ENCODE measurements around the gene CTSV. TPM values are rescaled to one million over a fixed set of nuclear protein-coding genes. Genes with fewer than 3 reads are reported as not detected.
A peak's percentile ranks its signal among the peaks of the same experiment; 100 is the strongest.
"Not testable (repeated sequence)": the region's sequence is repeated elsewhere in the genome, so short reads cannot be mapped to it uniquely, and the experiment has no call there.

Gene CTSV
- not detected for total RNA-seq
- 0.81 to 1.1 reads per million in 2 donors for total RNA-seq

- no peaks in the 10 kb centered on the region for H3K9me3 ChIP-seq (ENCODE audit: control insufficient read depth, low read length, poor library complexity, severe bottlenecking)
- Mint-ChIP-seq H3K36me3 (ENCODE audit: low read depth) (peaks cover 5% of the 10 kb centered on the region), H3K27me3 (peaks cover 44% of the 10 kb centered on the region), H3K27ac (no peak within 1 kb of the TSS), H3K4me1 (peaks cover 6% of the 10 kb centered on the region), H3K4me3 (peak within 1 kb of the TSS; percentile 83)
- ATAC-seq, result peak; percentile 99
- DNase-seq, result peak; percentile 44 to 60 (median 56)
These were observed at the start of gene CTSV for GRCh38 chr9:97038611-97039513. TSS of gene CTSV (minus strand) at chr9:97039142. CDS start at chr9:97038043, 1,099 bp downstream.

DNA sequence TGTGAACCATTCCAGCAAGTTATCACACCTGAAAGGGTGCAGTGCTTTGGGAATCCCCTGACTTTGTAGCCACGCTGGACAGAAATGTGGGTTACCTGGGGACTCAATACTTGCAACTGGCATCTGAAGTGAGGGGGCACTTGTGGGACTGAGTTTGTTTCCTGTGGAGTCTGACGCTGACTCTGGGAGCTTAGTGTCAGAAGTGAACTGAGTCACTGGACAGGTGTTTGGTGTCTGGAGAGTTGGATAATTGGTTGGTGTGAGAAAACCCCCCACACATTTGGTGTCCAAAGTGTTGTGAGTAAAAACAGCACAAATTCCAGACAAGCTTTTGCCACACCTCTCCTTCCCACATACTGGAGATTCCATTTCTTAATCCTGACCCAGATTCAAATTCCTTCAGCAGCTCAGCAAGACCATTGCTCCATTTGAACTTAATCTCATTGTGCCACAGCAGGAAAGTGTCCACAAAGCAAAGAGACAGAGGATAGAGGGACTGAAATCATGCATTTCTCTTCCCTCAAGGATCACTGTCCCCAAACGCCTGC is 48.8 kb upstream of the CTSV start:
- not testable (repeated sequence) for DNase-seq; ATAC-seq; H3K27ac Mint-ChIP-seq; H3K36me3 Mint-ChIP-seq (ENCODE audit: low read depth); H3K9me3 ChIP-seq (ENCODE audit: control insufficient read depth, low read length, poor library complexity, severe bottlenecking); H3K4me1 Mint-ChIP-seq; H3K4me3 Mint-ChIP-seq
- peaks cover 56% of the 10 kb centered on the region for H3K27me3 Mint-ChIP-seq

DNA sequence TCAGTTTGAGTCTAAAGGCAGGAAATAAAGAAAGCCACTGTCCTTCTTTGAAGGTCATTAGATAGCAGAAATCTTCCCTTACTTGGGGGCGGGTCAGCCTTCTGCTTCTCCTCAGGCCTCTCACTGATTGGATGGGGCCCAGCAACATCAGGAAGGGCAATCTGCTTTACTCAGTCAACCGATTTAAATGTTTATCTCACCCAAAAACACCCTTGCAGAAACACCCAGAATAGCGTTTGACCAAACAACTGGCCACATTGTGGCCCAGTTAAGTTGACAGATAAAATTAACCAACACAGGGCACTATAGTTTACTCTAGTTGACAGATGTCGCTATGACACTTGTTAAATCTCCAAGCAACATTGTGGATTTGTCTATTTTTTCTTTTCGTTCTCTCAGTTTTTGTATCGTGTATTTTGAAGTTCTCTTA is 45.6 kb upstream of the CTSV start:
- H3K36me3 Mint-ChIP-seq (ENCODE audit: low read depth); DNase-seq; H3K4me1 Mint-ChIP-seq; H3K27ac Mint-ChIP-seq; H3K9me3 ChIP-seq (ENCODE audit: control insufficient read depth, low read length, poor library complexity, severe bottlenecking); ATAC-seq; H3K4me3 Mint-ChIP-seq: not testable (repeated sequence)
- peaks cover 42% of the 10 kb centered on the region for H3K27me3 Mint-ChIP-seq

DNA sequence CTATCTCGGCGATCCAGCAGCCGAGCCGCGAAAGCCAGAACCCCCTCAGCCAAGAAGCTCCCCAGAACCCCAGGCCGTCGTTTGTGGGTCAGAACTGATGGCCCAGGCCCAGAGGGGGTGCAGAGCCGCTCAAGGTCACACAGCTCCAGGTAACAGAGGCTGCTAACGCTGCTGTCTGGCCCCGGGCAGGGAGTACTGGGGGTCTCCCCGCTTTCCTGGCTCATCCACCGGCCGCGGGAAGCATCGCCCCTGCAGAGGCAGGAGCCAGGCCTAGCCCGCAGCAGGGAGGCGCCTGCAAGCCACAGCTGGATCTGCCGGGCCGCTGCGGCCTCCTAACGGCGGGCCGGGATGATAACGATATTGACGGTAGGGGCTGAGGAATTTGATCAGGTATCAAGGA is 39.4 kb upstream of the CTSV start:
- H3K27me3 Mint-ChIP-seq, result peaks cover 53% of the 10 kb centered on the region
- DNase-seq (no peak), ATAC-seq (no peak)
- H3K4me3 Mint-ChIP-seq, result no peak overlapping the region
- H3K27ac Mint-ChIP-seq, result no peak overlapping the region
- H3K4me1 Mint-ChIP-seq, result peaks cover 2% of the 10 kb centered on the region
- no peaks in the 10 kb centered on the region for H3K9me3 ChIP-seq (ENCODE audit: control insufficient read depth, low read length, poor library complexity, severe bottlenecking)
- no peaks in the 10 kb centered on the region for H3K36me3 Mint-ChIP-seq (ENCODE audit: low read depth)

DNA sequence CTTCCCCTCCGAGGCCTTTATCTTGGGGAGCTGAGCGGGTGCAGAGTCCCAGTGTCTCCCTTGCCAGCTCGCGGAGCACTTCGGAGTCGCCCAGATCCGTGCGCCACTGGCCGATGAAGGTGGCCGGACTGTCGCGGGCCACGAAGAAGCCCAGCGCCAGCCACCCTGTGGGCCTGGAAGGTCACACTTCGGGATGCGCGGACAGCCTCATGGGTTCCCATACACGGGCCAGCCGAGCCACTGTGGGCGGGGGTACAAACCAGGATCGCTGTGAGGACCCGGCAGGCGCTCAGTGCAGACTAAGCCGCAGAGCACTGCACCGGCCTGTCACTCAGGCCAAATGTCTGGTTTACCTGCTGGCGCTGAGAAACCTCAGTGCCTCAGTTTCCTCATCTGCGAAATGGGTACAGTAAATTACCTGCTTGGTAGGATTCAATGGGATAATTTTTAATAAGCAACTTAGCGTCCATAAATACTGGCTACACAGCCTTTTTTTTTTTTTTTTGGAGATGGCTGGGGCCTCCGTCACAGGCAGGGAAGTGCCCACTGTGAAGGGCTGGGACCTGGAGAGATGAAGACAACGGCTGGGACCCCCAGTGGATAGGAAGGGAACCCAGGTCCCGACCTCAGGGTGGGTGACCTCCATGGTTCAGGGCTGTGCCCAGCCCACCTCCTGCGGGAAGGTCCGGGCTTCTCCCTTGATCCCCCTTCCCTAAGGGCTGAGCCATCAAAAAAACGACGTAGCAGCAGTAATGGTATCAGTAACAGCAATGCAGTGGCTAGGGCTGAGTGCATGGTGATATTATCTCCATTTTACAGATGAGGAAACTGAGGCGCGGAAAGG is 38.7 kb upstream of the CTSV start:
- Mint-ChIP-seq H3K36me3 (ENCODE audit: low read depth) (peaks cover 2% of the 10 kb centered on the region), H3K4me1 (peaks cover 3% of the 10 kb centered on the region), H3K27ac (no peak overlapping the region), H3K4me3 (no peak overlapping the region), H3K27me3 (peaks cover 60% of the 10 kb centered on the region)
- no peaks in the 10 kb centered on the region for H3K9me3 ChIP-seq (ENCODE audit: control insufficient read depth, low read length, poor library complexity, severe bottlenecking)
- ATAC-seq (no peak), DNase-seq (no peak)

DNA sequence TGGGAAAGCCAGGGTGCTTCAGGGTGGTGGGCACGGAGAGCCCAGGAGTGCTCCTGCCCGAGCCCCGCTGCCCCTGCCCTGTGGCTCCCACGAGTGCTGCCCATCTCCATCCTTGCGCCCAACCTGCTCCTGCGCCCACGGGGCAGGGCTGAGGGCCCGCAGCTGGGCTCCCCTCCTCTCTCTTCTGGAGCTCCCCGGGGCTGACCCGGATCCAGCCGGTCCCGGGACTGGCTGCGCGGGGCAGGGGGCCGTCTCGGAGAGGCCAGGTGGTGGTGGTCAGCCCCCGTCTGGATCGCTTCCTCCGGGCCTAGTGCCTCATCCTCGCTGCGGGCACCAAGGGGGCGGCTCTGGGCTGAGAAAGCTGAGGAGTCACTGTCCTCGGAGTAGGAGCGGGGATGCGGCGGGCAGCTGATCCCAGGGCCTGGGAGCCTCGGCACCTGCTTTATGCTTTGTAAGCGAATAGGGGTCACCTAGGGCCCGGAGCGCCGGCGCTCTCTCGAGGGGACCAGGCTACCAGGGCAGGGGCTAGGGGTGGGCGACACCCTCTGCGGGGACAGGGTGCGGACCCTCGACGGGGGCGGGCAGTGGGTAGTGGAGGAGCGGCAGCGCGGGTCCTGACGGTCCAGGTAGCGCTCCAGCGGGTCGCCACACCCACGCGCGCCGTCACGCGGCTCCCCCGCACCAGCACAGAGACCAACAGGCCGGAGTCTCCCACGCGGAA is 37.9 kb upstream of the CTSV start:
- H3K27me3 Mint-ChIP-seq, result peaks cover 68% of the 10 kb centered on the region
- not testable (repeated sequence) for H3K9me3 ChIP-seq (ENCODE audit: control insufficient read depth, low read length, poor library complexity, severe bottlenecking); H3K4me1 Mint-ChIP-seq; DNase-seq; ATAC-seq; H3K4me3 Mint-ChIP-seq; H3K36me3 Mint-ChIP-seq (ENCODE audit: low read depth); H3K27ac Mint-ChIP-seq

DNA sequence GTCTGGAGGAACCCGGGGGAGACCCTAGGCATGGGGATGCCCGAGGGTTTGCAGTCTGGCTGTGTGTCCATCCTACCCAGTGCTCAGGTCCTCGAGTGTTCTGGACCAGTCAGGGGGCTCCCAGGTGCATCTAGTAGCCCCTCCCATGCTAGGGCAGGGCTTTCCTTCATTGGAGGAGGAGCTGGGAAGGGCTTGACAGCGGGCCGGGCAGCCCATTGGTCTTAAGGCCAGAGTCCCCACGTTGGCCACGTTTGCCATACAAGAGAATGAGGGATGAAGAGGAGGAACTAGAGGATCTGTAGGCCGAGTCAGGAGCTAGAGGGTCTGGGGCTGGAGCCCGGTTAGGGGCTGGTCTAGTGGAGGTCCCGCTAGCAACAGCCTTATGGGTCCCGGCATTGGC is 37.3 kb upstream of the CTSV start:
- H3K9me3 ChIP-seq (ENCODE audit: control insufficient read depth, low read length, poor library complexity, severe bottlenecking), result no peaks in the 10 kb centered on the region
- H3K27me3 Mint-ChIP-seq, result peaks cover 74% of the 10 kb centered on the region
- H3K27ac Mint-ChIP-seq, result no peak overlapping the region
- H3K4me3 Mint-ChIP-seq, result peak overlapping the region; percentile 28
- ATAC-seq (no peak), DNase-seq (no peak)
- H3K4me1 Mint-ChIP-seq, result peaks cover 7% of the 10 kb centered on the region
- peaks cover 4% of the 10 kb centered on the region for H3K36me3 Mint-ChIP-seq (ENCODE audit: low read depth)

DNA sequence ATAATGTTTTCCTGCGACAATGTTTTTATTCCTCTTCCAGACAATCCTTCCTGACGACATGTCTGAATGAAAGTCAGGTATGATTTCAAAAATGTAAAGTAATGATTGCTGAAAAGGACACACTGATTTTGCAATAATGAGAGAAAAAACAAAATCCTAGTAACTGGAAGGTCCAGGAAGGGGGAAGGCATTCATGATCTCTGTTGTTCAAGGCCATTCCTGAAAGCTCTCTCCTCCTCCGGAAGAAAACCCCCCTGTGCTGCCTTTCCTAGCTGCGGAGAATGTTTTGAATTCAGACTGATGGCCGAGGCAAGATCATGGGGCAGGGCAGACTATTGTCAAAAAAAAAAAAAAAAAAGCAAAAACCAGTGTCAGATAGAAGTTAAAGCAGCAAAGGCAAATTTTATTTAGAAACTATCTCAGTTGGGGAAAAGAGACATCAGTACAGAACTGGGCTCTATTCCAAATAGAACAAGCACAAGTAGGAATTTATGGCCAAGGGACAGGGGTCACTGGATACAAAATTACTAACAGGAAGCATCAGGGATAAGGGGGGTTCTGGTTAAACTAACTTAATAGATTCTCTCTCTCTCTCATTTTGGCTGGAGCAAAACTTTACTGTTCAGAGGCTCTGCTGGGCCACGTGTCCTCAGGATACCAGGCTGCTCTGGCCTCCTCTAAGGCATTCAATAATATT is 36.5 kb upstream of the CTSV start:
- no peak for ATAC-seq
- H3K27me3 Mint-ChIP-seq, result peaks cover 77% of the 10 kb centered on the region
- H3K9me3 ChIP-seq (ENCODE audit: control insufficient read depth, low read length, poor library complexity, severe bottlenecking), result no peaks in the 10 kb centered on the region
- DNase-seq, result no peak
- H3K4me1 Mint-ChIP-seq, result peaks cover 7% of the 10 kb centered on the region
- H3K36me3 Mint-ChIP-seq (ENCODE audit: low read depth), result peaks cover 4% of the 10 kb centered on the region
- no peak overlapping the region for H3K4me3 Mint-ChIP-seq
- no peak overlapping the region for H3K27ac Mint-ChIP-seq

DNA sequence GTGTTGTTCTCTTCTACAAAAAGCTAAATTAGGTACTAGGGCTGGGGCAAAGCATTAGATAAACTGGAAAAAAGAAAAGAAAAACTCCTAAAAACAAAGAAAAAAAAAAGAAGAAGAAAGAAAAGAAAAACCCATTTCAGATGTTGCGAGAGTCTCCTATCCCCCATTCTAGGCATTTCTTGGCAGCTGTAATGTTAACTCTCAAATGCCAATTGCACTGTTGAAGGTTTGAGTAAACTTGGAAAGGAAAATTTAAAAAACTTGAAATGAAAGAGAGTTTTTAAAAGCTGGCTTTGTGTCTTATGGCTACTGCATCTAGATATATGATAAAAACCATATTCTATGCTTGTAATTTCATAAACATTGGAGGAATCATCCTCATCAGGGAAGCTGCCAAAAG is 34.6 kb upstream of the CTSV start:
- H3K9me3 ChIP-seq (ENCODE audit: control insufficient read depth, low read length, poor library complexity, severe bottlenecking), result no peaks in the 10 kb centered on the region
- H3K4me1 Mint-ChIP-seq, result peaks cover 7% of the 10 kb centered on the region
- peaks cover 4% of the 10 kb centered on the region for H3K36me3 Mint-ChIP-seq (ENCODE audit: low read depth)
- peaks cover 69% of the 10 kb centered on the region for H3K27me3 Mint-ChIP-seq
- no peak overlapping the region for H3K4me3 Mint-ChIP-seq
- no peak for ATAC-seq
- DNase-seq, result no peak
- H3K27ac Mint-ChIP-seq, result no peak overlapping the region

DNA sequence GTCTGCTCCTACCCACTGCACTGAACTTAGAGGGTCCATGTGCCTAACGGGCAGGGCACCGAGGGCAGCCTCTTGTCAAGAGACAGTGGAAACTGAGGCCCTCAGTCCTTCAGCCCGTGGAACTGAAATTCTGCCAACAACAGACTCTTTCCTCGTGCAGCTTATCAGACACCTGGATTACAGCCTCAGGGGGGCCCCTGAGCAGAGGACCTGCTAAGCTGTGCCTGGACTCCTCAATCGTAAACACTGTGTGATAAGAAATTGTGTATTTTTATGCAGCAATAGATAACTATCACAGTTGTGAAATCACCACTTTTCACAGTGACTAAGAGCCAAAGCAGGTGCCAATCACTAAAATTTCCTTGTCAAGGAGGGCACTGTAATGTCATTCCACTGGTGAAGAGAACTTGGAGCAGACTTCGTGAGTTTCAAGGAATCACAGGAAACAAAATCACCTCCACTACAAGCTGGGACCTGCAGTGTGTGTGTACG is 33.4 kb upstream of the CTSV start:
- H3K9me3 ChIP-seq (ENCODE audit: control insufficient read depth, low read length, poor library complexity, severe bottlenecking), result no peaks in the 10 kb centered on the region
- Mint-ChIP-seq H3K4me1 (peaks cover 10% of the 10 kb centered on the region), H3K27me3 (peaks cover 71% of the 10 kb centered on the region), H3K36me3 (ENCODE audit: low read depth) (peaks cover 4% of the 10 kb centered on the region), H3K27ac (no peak overlapping the region), H3K4me3 (no peak overlapping the region)
- ATAC-seq, result no peak
- no peak for DNase-seq

GRCh38 chr9:97070325-97070724 is 31.4 kb upstream of the CTSV start:
- not testable (repeated sequence) for H3K9me3 ChIP-seq (ENCODE audit: control insufficient read depth, low read length, poor library complexity, severe bottlenecking); H3K4me1 Mint-ChIP-seq; DNase-seq; H3K4me3 Mint-ChIP-seq; ATAC-seq; H3K36me3 Mint-ChIP-seq (ENCODE audit: low read depth); H3K27ac Mint-ChIP-seq
- H3K27me3 Mint-ChIP-seq, result peaks cover 57% of the 10 kb centered on the region

- Mint-ChIP-seq H3K4me1 (peaks cover 5% of the 10 kb centered on the region), H3K27me3 (peaks cover 37% of the 10 kb centered on the region), H3K4me3 (no peak overlapping the region), H3K27ac (no peak overlapping the region), H3K36me3 (ENCODE audit: low read depth) (peaks cover under 1% of the 10 kb centered on the region)
- DNase-seq (no peak), ATAC-seq (no peak)
- no peaks in the 10 kb centered on the region for H3K9me3 ChIP-seq (ENCODE audit: control insufficient read depth, low read length, poor library complexity, severe bottlenecking)
These were observed 28.5 kb upstream of the CTSV start for GRCh38 chr9:97067490-97067889.

Data from T-helper 17 cell (primary cell).